Lower leg skin (tissue), 3 donors: ENCODE data around the gene TEX101.

Source experiments
- CTCF ChIP-seq, 3 donors: fragments of 450-650 bp; IDR thresholded peaks; one replicate each; pipeline ENCODE4 v1.5.1; 2016; ENCODE audit warnings: antibody characterized with exemption in 3 of 3, mild to moderate bottlenecking in 3 of 3, moderate library complexity in 2 of 3
- POLR2A ChIP-seq, 2 donors: fragments of 450-650 bp; IDR thresholded peaks; one replicate each; pipeline ENCODE4 v1.6.1; 2016 to 2017; ENCODE audit warnings: antibody characterized with exemption in 2 of 2, mild to moderate bottlenecking in 1 of 2, moderate library complexity in 1 of 2

GRCh38 chr19:43422689-43423066 lies 8.0 kb downstream of the TEX101 start:
- TF ChIP-seq CTCF (IDR thresholded peaks at IDR 0.05) (no peak), POLR2A (IDR thresholded peaks at IDR 0.05) (no peak)
